Neural progenitor cell (in vitro differentiated cells): ENCODE measurements around the gene SCAMP4.

ENCODE experiments used
- CTCF ChIP-seq: fragments of 200-600 bp; sonication (generic); IDR thresholded peaks from 2 replicates; pipeline ENCODE4 v1.5.1; 2017; ENCODE audit warnings: antibody characterized with exemption, mild to moderate bottlenecking
- EZH2 ChIP-seq: fragments of 200-600 bp; sonication (generic); IDR thresholded peaks from 2 replicates; pipeline ENCODE4 v1.6.1; 2017; ENCODE audit warnings: antibody characterized with exemption, mild to moderate bottlenecking, moderate library complexity
- EZH2phosphoT487 ChIP-seq: fragments of 200-600 bp; sonication (generic); IDR thresholded peaks from 2 replicates; pipeline ENCODE4 v1.6.1; 2017; ENCODE audit warnings: antibody characterized with exemption

- TF ChIP-seq CTCF, result no peak
- TF ChIP-seq EZH2, result no peak
- TF ChIP-seq EZH2phosphoT487, result no peak
Measured at GRCh38 chr19:1906985-1907562, 1.9 kb downstream of the SCAMP4 start.
